ENCODE results near the gene NXNL1. TPM values are rescaled to one million over a fixed set of nuclear protein-coding genes. Genes with fewer than 3 reads are reported as not detected.

The NXNL1 gene
- total and polyA plus RNA-seq, 7 donors, result not detected

GRCh38 chr19:17457616-17458015 is 3.1 kb downstream of the NXNL1 start:
- no peak for TF ChIP-seq CTCF (IDR thresholded peaks at IDR 0.05)
- TF ChIP-seq POLR2A (IDR thresholded peaks at IDR 0.05), result no peak
- no peaks in the 10 kb centered on the region for H3K9me3 ChIP-seq
- WGBS, 2 donors, result 51 to 61% methylated on average over 6 of the region's 6 CpGs
- H3K4me3 ChIP-seq, result no peak overlapping the region
- no peak for DNase-seq
- no peak overlapping the region for H3K27ac ChIP-seq
- H3K27me3 ChIP-seq, result peaks cover 25 to 77% (median 65%) of the 10 kb centered on the region in 3 donors
- intact Hi-C loops (cut with DNase I), result no loop called here
- H3K36me3 ChIP-seq, result no peaks in the 10 kb centered on the region
- peaks cover 0 to 14% (median 9%) of the 10 kb centered on the region in 4 donors for H3K4me1 ChIP-seq

- TF ChIP-seq POLR2A (IDR thresholded peaks at IDR 0.05) (no peak), POLR2AphosphoS5 (IDR thresholded peaks at IDR 0.05) (no peak), EP300 (IDR thresholded peaks at IDR 0.05) (no peak), CTCF (IDR thresholded peaks at IDR 0.05) (no peak)
- intact Hi-C loops (cut with DNase I), result no loop called here
- Histone ChIP-seq H3K4me3 (no peak overlapping the region), H3K4me1 (peaks cover 0 to 14% (median 9%) of the 10 kb centered on the region in 4 donors), H3K36me3 (no peaks in the 10 kb centered on the region), H3K9me3 (no peaks in the 10 kb centered on the region), H3K27ac (no peak overlapping the region), H3K27me3 (peaks cover 25 to 72% (median 65%) of the 10 kb centered on the region in 3 donors)
- 55 to 74% methylated on average over 11 of the region's 11 CpGs for WGBS, 2 donors
- DNase-seq, result no peak
Measured at GRCh38 chr19:17456127-17456526, 4.6 kb downstream of the NXNL1 start.

DNA sequence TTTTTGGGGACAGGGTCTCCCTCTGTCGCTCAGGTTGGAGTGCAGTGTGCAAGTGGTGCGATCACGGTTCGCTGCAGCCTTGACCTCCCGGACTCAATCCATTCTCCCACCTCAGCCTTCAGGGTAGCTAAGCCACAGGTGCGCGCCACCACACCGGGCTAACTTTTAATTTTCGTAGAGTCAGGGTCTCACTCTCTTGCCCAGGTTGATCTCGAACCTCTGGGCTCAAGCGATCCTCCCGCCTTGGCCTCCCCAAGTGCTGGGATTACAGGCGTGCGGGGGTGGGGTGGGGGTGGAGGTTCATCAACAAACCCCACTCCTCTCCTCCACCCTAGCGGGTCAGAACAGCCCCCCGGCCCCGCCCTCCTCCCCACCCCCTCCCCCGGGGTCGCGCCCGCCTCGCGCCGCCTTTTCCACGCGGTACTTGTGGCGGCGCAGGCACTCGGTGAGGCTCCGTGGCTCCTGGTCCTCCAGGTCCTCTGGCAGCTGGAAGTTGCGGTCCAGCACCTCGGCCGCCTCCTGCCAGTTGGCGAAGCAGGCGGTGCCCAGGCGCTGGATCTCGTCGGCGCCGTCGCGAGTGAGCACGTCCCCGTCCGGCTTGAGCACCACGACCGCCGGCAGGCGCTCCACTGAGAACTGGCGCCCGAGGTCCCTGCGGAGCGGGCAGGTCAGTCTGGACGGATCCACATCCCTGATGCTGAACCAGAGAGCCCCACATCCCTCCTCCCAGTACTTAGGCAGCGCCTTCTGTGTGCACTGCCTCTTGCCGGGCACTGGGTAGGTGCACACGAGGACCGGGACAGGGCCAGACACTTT is 5.2 kb downstream of the NXNL1 start:
- WGBS, 2 donors, result 19% methylated on average over 58 of the region's 58 CpGs
- no peaks in the 10 kb centered on the region for H3K36me3 ChIP-seq
- no peak for TF ChIP-seq CTCF (IDR thresholded peaks at IDR 0.05)
- TF ChIP-seq POLR2A (IDR thresholded peaks at IDR 0.05), result no peak
- TF ChIP-seq POLR2AphosphoS5 (IDR thresholded peaks at IDR 0.05), result no peak
- TF ChIP-seq EP300 (IDR thresholded peaks at IDR 0.05), result no peak
- intact Hi-C loops (cut with DNase I), result no loop called here
- H3K4me3 ChIP-seq, result no peak overlapping the region
- peaks cover 25 to 65% (median 59%) of the 10 kb centered on the region in 3 donors for H3K27me3 ChIP-seq
- no peaks in the 10 kb centered on the region for H3K9me3 ChIP-seq
- peaks cover 0 to 14% (median 9%) of the 10 kb centered on the region in 4 donors for H3K4me1 ChIP-seq
- no peak for DNase-seq
- no peak overlapping the region for H3K27ac ChIP-seq

DNA sequence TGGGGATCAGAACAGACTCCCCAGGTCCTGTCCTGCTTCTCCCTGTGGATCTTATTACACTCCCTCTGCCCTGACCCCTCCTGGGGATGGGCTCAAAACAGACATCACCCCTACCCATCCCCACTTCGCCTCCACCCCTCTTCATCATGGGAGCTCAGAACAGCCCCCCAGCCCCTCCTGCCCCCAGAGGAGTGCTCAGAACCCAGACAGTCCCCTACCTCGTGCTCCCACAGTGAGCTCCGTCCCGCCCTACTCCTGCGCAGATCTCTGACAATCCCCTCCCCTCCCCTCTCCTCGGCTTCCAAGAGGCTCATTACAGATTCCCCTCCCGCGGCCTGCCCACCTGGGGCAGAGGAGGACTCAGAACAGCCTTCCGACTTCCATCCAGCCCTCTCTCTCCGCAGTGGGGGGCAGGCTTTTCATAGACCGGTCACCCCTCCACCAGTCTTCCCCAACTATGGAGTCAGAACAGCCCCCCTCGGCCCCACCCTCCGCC is 6.1 kb downstream of the NXNL1 start:
- H3K27ac ChIP-seq, result no peak overlapping the region
- no peaks in the 10 kb centered on the region for H3K9me3 ChIP-seq
- no peak for DNase-seq
- H3K4me1 ChIP-seq, result peaks cover 0 to 14% (median 9%) of the 10 kb centered on the region in 4 donors
- peaks cover 25 to 57% (median 50%) of the 10 kb centered on the region in 3 donors for H3K27me3 ChIP-seq
- no peaks in the 10 kb centered on the region for H3K36me3 ChIP-seq
- 13 to 22% methylated on average over 13 of the region's 13 CpGs for WGBS, 2 donors
- intact Hi-C loops (cut with DNase I), result no loop called here
- TF ChIP-seq EP300 (IDR thresholded peaks at IDR 0.05) (no peak), POLR2AphosphoS5 (IDR thresholded peaks at IDR 0.05) (no peak)
- no peak overlapping the region for H3K4me3 ChIP-seq

GRCh38 chr19:17451820-17452219 is 8.9 kb downstream of the NXNL1 start:
- no peak overlapping the region for H3K27ac ChIP-seq
- no peak for DNase-seq
- H3K36me3 ChIP-seq, result no peaks in the 10 kb centered on the region
- no peaks in the 10 kb centered on the region for H3K9me3 ChIP-seq
- H3K4me1 ChIP-seq, result peaks cover 0 to 28% (median 17%) of the 10 kb centered on the region in 4 donors
- TF ChIP-seq EP300 (IDR thresholded peaks at IDR 0.05), result no peak
- TF ChIP-seq CTCF (IDR thresholded peaks at IDR 0.05), result no peak
- TF ChIP-seq POLR2AphosphoS5 (IDR thresholded peaks at IDR 0.05), result no peak
- no peak for TF ChIP-seq POLR2A (IDR thresholded peaks at IDR 0.05)
- 76 to 88% methylated on average over 4 of the region's 4 CpGs for WGBS, 2 donors
- peaks cover 25 to 33% (median 31%) of the 10 kb centered on the region in 3 donors for H3K27me3 ChIP-seq
- H3K4me3 ChIP-seq, result no peak overlapping the region
- intact Hi-C loops (cut with DNase I), result loop anchor here (2.0 kb wide), 1 partner anchor 15 kb away; no protein-coding TSS in a partner anchor

Measured in sigmoid colon (tissue), 7 donors.